PC-9 (cell line): ENCODE results near the gene AIF1L. TPM values are rescaled to one million over a fixed set of nuclear protein-coding genes. Genes with fewer than 3 reads are reported as not detected.
"Not testable (repeated sequence)": the region's sequence is repeated elsewhere in the genome, so short reads cannot be mapped to it uniquely, and the experiment has no call there.

ENCODE experiments used
- BruUV-seq: library from RNA; stranded (reverse); fragments of 400-500 nt; replicated peaks from 2 replicates; lab custom pipeline; 2021; lab: Mats Ljungman, UMichigan
- CTCF ChIA-PET: fragments of 300-600 bp; sonication (Branson Sonifier 250); formaldehyde crosslinking; loops from one replicate; lab custom pipeline; 2022; ENCODE audit warnings: antibody characterized with exemption; lab: Charles Lee
- POLR2A ChIA-PET: fragments of 300-600 bp; sonication (Branson Sonifier 250); formaldehyde crosslinking; loops from one replicate; lab custom pipeline; 2022; ENCODE audit warnings: antibody characterized with exemption; ENCODE audit not compliant: unreplicated experiment; lab: Charles Lee
- DNase-seq, 2 experiments: peaks; one replicate each; pipeline versions ENCODE4 v3.0.0 to v3.0.0-alpha.2; 2015 to 2022; ENCODE audit warnings: mixed read lengths in 1 of 2
- H2AFZ ChIP-seq: fragments of 200-600 bp; sonication (generic); 2 replicates; pipeline ENCODE4 v1.8.1; 2017; ENCODE audit warnings: antibody characterized with exemption
- H3F3A ChIP-seq: fragments of 200-600 bp; sonication (generic); 2 replicates; pipeline ENCODE4 v1.8.1; 2017; ENCODE audit warnings: antibody characterized with exemption, mild to moderate bottlenecking, low read depth; ENCODE audit not compliant: insufficient read depth
- H3K27ac ChIP-seq: fragments of 200-600 bp; sonication (generic); 2 replicates; pipeline ENCODE4 v1.6.1; 2016; ENCODE audit warnings: mixed run types
- H3K27me3 ChIP-seq: fragments of 200-600 bp; sonication (generic); 2 replicates; pipeline ENCODE4 v1.6.1; 2016; ENCODE audit warnings: low read depth, mixed run types; ENCODE audit not compliant: insufficient read depth
- H3K36me3 ChIP-seq: fragments of 200-600 bp; sonication (generic); 2 replicates; pipeline ENCODE4 v1.6.1; 2016; ENCODE audit warnings: low read depth, mixed run types
- H3K4me1 ChIP-seq: fragments of 200-600 bp; sonication (generic); replicated peaks from 2 replicates; pipeline ENCODE4 v1.6.1; 2016; ENCODE audit warnings: mixed run types; ENCODE audit not compliant: insufficient read depth
- H3K4me2 ChIP-seq: fragments of 200-600 bp; sonication (generic); 2 replicates; pipeline ENCODE4 v1.6.1; 2017; ENCODE audit warnings: mixed run types
- H3K4me3 ChIP-seq: fragments of 200-600 bp; sonication (generic); 2 replicates; pipeline ENCODE4 v1.6.1; 2016; ENCODE audit warnings: mixed run types
- H3K79me2 ChIP-seq: fragments of 200-600 bp; sonication (generic); 2 replicates; pipeline ENCODE4 v1.6.1; 2017; ENCODE audit warnings: low read depth, mixed run types
- H3K9me2 ChIP-seq: fragments of 200-600 bp; sonication (generic); 2 replicates; pipeline ENCODE4 v1.8.1; 2017; ENCODE audit warnings: mild to moderate bottlenecking; ENCODE audit not compliant: insufficient read depth
- H3K9me3 ChIP-seq: fragments of 200-600 bp; sonication (generic); 2 replicates; pipeline ENCODE4 v1.8.1; 2016; ENCODE audit warnings: low read depth; ENCODE audit not compliant: insufficient read depth
- H4K20me1 ChIP-seq: fragments of 200-600 bp; sonication (generic); 2 replicates; pipeline ENCODE4 v1.8.1; 2017; ENCODE audit not compliant: insufficient read depth
- CTCF ChIP-seq: fragments of 200-600 bp; sonication (generic); conservative IDR thresholded peaks from 2 replicates; pipeline ENCODE4 v1.6.1; 2017; ENCODE audit warnings: mixed run types, antibody characterized with exemption, mild to moderate bottlenecking, moderate library complexity
- EZH2 ChIP-seq: fragments of 200-600 bp; sonication (generic); IDR thresholded peaks from 2 replicates; pipeline ENCODE4 v1.8.0; 2017; ENCODE audit warnings: antibody characterized with exemption, low read depth
- intact Hi-C: fragments of 100-400 bp; cut with micrococcal nuclease; formaldehyde crosslinking; loops from one replicate; pipeline ENCODE4 v1.10.0; 2022; ENCODE audit not compliant: unreplicated experiment
- total RNA-seq: library from RNA; stranded (reverse); gene quantifications from 2 replicates; pipeline ENCODE4 v1.2.3, GENCODE V29; 2021

AIF1L gene
- total RNA-seq, 1 experiment from 2014 or later: 87.3 TPM

- CTCF ChIA-PET: no interaction called here
- Histone ChIP-seq H3K36me3 (peaks cover 49% of the 10 kb centered on the region), H3K27me3 (no peaks in the 10 kb centered on the region), H3K9me2 (no peaks in the 10 kb centered on the region), H4K20me1 (peaks cover 4% of the 10 kb centered on the region), H3K4me1 (no peaks in the 10 kb centered on the region), H2AFZ (no peak overlapping the region), H3K4me2 (no peak overlapping the region), H3K4me3 (no peak overlapping the region), H3K79me2 (no peaks in the 10 kb centered on the region), H3K9me3 (no peaks in the 10 kb centered on the region), H3F3A (no peaks in the 10 kb centered on the region), H3K27ac (no peak overlapping the region)
- no TSS peak for BruUV-seq
- intact Hi-C loops: loop anchor here (10.0 kb wide), 1 partner anchor 305 kb away; no protein-coding TSS in a partner anchor
- DNase-seq: no peak
- POLR2A ChIA-PET: no interaction called here
- TF ChIP-seq EZH2 (no peak), CTCF (no peak)
These were observed 53.3 kb downstream of the AIF1L start for GRCh38 chr9:131149688-131150053.

GRCh38 chr9:131153595-131153994 lies 57.3 kb downstream of the AIF1L start:
- Histone ChIP-seq H3K27ac (no peak overlapping the region), H3F3A (no peaks in the 10 kb centered on the region), H3K79me2 (no peaks in the 10 kb centered on the region), H2AFZ (no peak overlapping the region), H3K9me2 (no peaks in the 10 kb centered on the region), H3K4me1 (no peaks in the 10 kb centered on the region), H4K20me1 (peaks cover 28% of the 10 kb centered on the region), H3K4me2 (no peak overlapping the region), H3K36me3 (peaks cover 47% of the 10 kb centered on the region), H3K4me3 (no peak overlapping the region), H3K27me3 (no peaks in the 10 kb centered on the region), H3K9me3 (no peaks in the 10 kb centered on the region)
- TF ChIP-seq CTCF: no peak
- TF ChIP-seq EZH2: no peak
- no peak for DNase-seq
- BruUV-seq: no TSS peak
- POLR2A ChIA-PET: no interaction called here
- CTCF ChIA-PET: interaction anchor here (0.6 kb wide), 1 partner anchor 1336 kb away, joined by 5 read pairs; no protein-coding TSS in a partner anchor
- intact Hi-C loops: loop anchor here (10.0 kb wide), 1 partner anchor 301 kb away; no protein-coding TSS in a partner anchor

DNA sequence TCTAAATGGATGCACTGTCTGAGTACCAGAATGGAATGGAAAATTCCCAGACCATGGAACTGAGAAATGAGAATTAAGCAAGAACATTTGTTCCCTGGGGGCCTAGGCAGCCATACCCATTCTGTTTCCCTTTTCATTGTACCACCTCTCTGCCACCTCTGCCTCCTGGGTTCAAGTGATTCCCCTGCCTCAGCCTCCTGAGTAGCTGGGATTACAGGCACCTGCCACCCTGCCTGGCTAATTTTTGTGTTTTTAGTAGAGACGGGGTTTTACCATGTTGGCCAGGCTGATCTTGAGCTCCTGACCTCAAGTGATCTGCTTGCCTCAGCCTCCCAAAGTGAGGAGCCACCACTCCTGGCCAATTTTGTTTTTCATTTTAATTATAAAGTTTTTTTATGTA lies 62.3 kb downstream of the AIF1L start:
- H3K27ac ChIP-seq, H3K79me2 ChIP-seq, H3K9me3 ChIP-seq, H3K9me2 ChIP-seq, POLR2A ChIA-PET, H2AFZ ChIP-seq, H3K4me1 ChIP-seq, H3K4me3 ChIP-seq, BruUV-seq, H3K27me3 ChIP-seq, DNase-seq, H3K4me2 ChIP-seq, H3F3A ChIP-seq, CTCF ChIA-PET: not testable (repeated sequence)
- peaks cover 36% of the 10 kb centered on the region for H3K36me3 ChIP-seq
- intact Hi-C loops: loop anchor here (10.0 kb wide), 1 partner anchor 296 kb away; no protein-coding TSS in a partner anchor
- H4K20me1 ChIP-seq: peaks cover 28% of the 10 kb centered on the region
